ENCODE data around the gene AQP5.

AQP5 gene

DNA sequence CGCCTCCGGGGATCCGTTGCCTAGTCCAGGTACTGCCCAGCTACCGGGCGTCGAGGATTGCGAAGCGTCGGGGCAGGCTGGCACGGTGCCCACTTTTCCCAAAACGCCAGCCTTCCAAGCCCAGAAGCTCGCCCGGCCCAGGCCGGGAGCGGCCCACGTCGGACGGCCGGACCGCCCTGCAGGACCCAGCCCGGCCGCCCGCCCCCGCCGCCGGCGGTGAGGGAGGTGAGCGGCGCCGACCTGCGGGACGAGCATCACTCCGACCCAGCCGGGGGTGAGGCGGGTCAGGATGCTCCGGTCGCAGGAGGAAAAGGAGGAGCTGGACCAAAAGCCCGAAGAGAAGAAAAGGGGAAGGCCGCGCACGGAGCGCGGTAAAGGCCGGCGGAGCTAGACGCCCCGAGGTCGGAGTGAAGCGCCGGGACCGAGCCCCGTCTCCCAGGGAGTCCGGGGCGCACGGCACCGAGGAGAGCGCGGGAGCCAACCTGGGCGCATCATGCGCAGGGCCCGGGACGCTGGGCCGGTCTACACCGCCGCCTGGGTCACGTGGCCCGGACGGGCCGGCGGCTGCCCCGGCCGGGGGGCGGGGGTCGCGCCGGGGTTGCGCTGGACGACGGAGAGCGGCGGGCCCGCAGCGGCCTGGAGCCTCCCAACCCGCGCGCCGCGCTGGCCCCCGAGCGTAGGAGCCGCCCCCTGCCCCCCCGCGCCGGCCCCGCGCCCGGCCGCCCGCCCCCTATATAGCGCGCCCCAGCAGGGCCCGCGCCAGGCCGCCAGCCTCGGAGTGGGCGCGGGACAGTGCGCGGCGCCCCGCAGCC lies at the start of gene AQP5:
Gene AQP5 (plus strand): TSS at position 762 of the 812 bp plus-strand sequence. CDS start 146 bp downstream, outside the sequence.
- Mint-ChIP-seq H3K4me1 (peaks cover 7% of the 10 kb centered on the region), H3K27ac (no peak within 1 kb of the TSS), H3K4me3 (peak within 1 kb of the TSS; percentile 0), H3K36me3 (peaks cover 3% of the 10 kb centered on the region), H3K27me3 (peaks cover 52% of the 10 kb centered on the region), H3K9me3 (no peaks in the 10 kb centered on the region)
- no peak for DNase-seq
- CTCF ChIA-PET: no interaction called here

DNA sequence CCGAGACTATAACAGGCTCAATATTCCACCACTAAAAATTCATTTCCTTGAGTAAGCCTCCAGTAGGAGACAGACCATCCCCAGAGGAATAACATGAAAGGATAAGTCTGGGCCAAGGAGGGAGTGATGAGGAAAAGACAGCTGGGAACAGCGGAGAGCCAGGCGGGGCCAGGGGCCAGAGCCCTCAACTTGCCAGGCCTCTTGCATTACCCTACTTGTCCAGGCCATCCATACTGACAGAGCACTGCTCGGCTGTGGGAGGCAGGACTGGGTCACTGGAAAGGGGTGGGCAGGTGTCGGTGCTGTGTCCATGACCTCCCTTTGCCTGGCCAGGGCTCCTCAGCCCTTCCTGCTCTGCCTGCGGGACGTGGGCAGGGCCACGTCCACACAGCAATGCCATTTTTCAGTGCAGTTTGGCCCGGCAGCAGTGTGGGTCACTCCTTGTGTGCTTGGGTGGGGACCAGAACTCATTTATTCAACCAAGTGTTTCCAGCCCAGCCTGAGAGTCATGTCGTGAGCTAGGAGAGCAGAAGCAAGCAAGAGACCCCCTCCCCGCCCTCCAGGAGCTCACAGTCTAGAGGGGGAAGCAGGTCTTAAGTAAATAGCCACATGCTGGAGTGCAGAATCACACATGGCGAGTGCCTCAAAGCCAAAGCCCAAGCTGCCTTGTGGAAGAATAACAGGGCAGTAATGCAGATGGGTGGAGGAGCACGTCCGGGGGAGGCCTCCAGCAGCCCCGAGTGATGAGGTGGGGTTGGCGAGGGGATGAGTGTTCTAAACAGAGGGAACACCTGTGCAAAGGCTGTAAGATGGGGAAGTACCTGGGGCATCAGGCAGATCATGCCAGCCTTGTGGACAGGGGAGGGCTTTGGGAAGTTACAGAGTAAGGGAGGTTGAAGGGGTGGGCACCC lies 49.1 kb upstream of the AQP5 start:
- peaks cover 45% of the 10 kb centered on the region for H3K27me3 Mint-ChIP-seq
- no peaks in the 10 kb centered on the region for H3K9me3 Mint-ChIP-seq
- no peak overlapping the region for H3K4me3 Mint-ChIP-seq
- peak; percentile 15 for DNase-seq
- H3K27ac Mint-ChIP-seq: no peak overlapping the region
- CTCF ChIA-PET: interaction anchor here (0.7 to 1.4 kb wide), 2 partner anchors 30 to 33 kb away, joined by 3 read pairs; no protein-coding TSS in a partner anchor
- no peaks in the 10 kb centered on the region for H3K36me3 Mint-ChIP-seq
- H3K4me1 Mint-ChIP-seq: no peaks in the 10 kb centered on the region

DNA sequence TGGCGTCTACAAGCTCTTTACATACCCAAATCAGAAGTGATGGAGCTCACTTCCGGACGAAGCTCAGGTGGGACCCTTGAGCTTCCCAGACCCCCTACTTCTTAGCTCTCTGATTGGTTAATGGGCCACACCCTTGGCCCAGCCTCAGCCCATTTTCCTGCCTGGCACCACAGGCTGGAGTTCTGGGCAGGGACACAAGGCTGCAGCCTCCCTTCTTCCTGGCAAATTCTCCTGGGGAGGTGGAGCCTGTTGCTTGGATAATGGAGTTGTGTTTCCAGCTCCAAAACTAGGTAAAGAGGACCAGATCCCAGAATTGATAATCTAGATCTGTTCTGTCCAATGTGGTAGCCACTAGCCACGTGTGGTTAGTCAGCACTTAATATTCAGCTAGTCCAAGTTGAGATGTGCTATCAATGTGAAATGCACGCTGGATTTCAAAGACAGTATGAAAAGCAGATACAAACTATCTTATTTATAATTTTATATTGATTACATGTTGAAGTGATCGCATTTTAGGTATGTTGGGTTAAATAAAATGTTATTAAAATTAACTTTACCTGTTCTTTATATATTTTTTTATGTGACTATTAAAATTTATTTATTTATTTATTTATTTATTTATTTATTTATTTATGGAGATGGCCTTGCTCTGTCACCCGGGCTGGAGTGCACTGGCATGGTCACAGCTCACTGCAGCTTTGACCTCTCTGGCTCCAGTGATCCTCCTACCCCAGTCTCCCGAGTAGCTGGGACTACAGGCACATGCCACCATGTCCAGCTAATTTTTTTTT lies 45.3 kb upstream of the AQP5 start:
- CTCF ChIA-PET: interaction anchor here (1.3 kb wide), 1 partner anchor 30 kb away, joined by 4 read pairs; no protein-coding TSS in a partner anchor

DNA sequence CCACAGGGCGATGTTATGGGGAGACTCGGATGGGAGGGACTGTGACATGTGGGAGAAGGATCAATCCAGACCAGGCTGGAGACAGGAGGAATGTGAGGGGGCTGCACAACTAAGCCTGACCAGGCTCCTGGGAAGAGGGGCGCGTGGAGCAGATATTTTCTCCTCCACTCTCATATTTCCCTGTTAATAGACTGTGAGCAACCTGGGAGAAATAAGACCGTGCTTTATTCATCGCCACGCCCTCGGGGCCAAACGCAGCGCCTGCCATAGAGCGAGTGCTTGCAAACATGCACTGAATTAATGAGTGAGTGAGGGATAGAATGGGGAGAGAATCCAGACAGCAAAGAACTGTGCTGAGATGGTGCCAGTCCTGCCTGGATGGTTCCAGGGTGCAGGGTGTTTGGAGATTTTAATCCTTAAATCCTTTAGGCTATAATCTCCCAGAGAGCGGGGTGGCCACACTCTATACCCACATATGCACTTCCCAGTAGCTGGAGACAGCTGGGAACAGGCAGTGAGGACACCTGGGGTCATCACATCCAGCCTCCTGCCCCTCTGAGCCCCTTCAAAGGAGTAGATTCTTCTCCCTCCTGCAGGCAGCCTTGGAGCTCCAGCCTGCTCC lies 44.4 kb upstream of the AQP5 start:
- Mint-ChIP-seq H3K4me1 (no peaks in the 10 kb centered on the region), H3K36me3 (no peaks in the 10 kb centered on the region), H3K4me3 (no peak overlapping the region), H3K27ac (no peak overlapping the region), H3K9me3 (no peaks in the 10 kb centered on the region), H3K27me3 (peaks cover 62% of the 10 kb centered on the region)
- no peak for DNase-seq
- CTCF ChIA-PET: no interaction called here

More for the DNA sequence above, 45.3 kb upstream of the AQP5 start:
- Mint-ChIP-seq H3K4me3 (no peak overlapping the region), H3K9me3 (no peaks in the 10 kb centered on the region), H3K4me1 (no peaks in the 10 kb centered on the region), H3K36me3 (no peaks in the 10 kb centered on the region), H3K27me3 (peaks cover 62% of the 10 kb centered on the region), H3K27ac (no peak overlapping the region)
- peak; percentile 12 for DNase-seq

DNA sequence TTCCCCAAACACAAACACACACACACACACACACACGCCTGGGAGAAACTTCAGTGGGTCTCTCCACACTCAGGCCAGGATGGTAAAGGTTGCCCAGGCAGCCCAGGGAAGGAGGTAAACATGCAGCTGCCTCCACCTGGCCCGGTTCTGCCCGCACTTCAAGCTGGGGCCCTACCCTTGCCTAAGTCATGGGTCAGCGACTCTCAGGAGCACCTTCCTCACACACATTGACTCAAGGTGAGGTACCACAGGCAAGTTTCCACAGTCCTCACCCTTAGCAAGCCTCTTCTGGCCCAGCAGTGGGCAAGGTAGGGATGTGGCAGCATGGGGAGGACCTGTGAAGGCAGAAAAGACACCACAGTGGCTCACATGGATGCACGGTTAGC lies 43.9 kb upstream of the AQP5 start:
- H3K9me3 Mint-ChIP-seq: no peaks in the 10 kb centered on the region
- CTCF ChIA-PET: no interaction called here
- no peak overlapping the region for H3K27ac Mint-ChIP-seq
- H3K27me3 Mint-ChIP-seq: peaks cover 58% of the 10 kb centered on the region
- no peak for DNase-seq
- no peaks in the 10 kb centered on the region for H3K36me3 Mint-ChIP-seq
- H3K4me1 Mint-ChIP-seq: no peaks in the 10 kb centered on the region
- H3K4me3 Mint-ChIP-seq: no peak overlapping the region

DNA sequence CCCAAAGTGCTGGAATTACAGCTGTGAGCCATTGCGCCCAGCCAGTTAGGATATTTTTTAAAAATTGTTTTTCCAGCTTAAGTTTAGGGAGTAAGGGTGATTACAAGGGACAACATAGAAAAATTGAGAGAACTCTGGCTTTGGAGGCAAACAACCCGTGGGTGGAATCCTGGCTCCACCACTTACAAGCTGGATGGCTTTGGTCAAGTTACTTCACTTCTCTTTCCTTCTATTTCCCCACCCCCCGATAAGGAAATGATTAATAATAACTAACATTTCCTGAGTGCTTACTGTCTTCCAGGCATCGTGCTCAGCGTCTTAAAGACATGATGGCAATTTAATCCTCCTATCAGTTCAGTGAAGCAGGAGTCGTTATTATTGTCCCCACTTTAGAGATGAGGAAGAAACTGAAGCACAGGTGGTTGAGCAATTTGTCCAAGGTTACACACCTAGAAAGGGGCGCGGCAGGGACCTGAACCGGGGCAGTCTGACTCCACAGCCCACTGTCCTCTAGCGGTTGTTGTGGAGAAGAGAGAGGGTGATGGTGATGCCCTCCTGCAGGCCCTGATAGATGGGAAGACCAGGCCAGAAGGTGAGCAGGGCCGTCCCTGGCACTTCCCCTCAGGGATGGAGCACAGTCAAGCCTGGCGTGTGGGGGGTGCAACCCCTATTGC lies 41.3 kb upstream of the AQP5 start:
- no peak for DNase-seq
- Mint-ChIP-seq H3K27me3 (peaks cover 50% of the 10 kb centered on the region), H3K4me1 (no peaks in the 10 kb centered on the region), H3K36me3 (no peaks in the 10 kb centered on the region), H3K27ac (no peak overlapping the region), H3K4me3 (no peak overlapping the region), H3K9me3 (no peaks in the 10 kb centered on the region)
- CTCF ChIA-PET: no interaction called here

DNA sequence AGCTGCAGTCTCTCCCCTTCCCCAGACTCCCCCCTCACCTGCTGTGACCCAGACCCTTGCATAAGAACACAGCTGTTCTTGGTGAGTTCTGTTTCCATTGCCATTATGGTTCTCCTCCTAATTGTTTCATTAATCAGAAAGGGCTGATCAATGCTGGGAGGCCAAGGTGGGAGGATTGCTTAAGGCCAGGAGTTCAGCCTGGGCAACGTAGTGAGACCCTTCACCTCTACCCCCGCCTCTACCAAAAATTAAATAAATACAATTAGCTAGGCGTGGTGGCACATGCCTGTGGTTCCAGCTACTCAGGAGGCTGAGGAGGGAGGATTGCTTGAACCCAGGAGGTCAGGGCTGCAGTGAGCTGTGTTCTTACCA lies 40.8 kb upstream of the AQP5 start:
- Mint-ChIP-seq H3K4me3 (no peak overlapping the region), H3K27me3 (peaks cover 46% of the 10 kb centered on the region), H3K36me3 (no peaks in the 10 kb centered on the region), H3K27ac (no peak overlapping the region), H3K9me3 (no peaks in the 10 kb centered on the region), H3K4me1 (no peaks in the 10 kb centered on the region)
- CTCF ChIA-PET: no interaction called here
- DNase-seq: no peak

DNA sequence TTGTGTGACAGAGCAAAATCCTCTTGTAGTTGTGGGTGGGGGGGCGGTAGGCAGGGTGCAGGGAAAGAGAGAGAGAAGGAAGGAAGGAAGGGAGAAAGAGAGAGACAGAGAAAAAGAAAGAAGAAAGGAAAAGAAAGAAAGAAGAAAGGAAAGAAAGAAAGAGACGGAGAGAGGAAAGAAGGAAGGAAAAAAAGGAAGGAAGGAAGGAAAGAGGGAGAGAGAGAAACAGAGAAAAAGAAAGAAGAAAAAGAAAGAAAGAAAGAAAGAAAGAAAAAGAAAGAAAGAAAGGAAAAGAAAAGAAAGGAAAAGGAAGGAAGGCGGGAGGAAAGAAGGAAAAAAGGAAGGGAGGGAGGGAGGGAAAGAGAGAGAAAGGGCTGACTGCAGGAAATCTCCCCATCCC lies 40.4 kb upstream of the AQP5 start:
- DNase-seq: no peak
- Mint-ChIP-seq H3K36me3 (no peaks in the 10 kb centered on the region), H3K27me3 (peaks cover 45% of the 10 kb centered on the region), H3K9me3 (no peaks in the 10 kb centered on the region), H3K4me1 (no peaks in the 10 kb centered on the region), H3K4me3 (no peak overlapping the region), H3K27ac (no peak overlapping the region)
- CTCF ChIA-PET: no interaction called here

DNA sequence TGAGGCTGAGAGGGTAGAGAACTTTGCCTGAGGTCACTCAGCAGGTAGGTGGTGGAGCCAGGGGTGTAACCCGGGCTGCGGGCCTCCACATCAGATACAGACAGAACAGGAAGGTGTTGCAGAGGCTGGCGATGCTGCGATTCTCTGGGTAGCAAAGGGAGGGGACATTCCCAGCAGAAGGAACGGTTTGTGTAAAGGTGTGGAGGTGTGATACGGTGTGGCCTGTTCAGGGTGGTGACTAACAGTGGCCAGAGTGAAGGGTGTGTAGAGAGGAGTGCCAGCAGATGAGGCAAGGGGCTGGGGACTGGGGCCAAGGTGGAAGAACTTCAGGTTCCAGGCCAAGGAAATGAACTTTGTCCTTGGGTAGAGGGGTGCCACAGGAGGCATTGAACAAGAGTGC lies 39.7 kb upstream of the AQP5 start:
- no peaks in the 10 kb centered on the region for H3K9me3 Mint-ChIP-seq
- no peak for DNase-seq
- no peak overlapping the region for H3K4me3 Mint-ChIP-seq
- peaks cover 46% of the 10 kb centered on the region for H3K27me3 Mint-ChIP-seq
- CTCF ChIA-PET: no interaction called here
- no peaks in the 10 kb centered on the region for H3K36me3 Mint-ChIP-seq
- H3K4me1 Mint-ChIP-seq: no peaks in the 10 kb centered on the region
- H3K27ac Mint-ChIP-seq: no peak overlapping the region

DNA sequence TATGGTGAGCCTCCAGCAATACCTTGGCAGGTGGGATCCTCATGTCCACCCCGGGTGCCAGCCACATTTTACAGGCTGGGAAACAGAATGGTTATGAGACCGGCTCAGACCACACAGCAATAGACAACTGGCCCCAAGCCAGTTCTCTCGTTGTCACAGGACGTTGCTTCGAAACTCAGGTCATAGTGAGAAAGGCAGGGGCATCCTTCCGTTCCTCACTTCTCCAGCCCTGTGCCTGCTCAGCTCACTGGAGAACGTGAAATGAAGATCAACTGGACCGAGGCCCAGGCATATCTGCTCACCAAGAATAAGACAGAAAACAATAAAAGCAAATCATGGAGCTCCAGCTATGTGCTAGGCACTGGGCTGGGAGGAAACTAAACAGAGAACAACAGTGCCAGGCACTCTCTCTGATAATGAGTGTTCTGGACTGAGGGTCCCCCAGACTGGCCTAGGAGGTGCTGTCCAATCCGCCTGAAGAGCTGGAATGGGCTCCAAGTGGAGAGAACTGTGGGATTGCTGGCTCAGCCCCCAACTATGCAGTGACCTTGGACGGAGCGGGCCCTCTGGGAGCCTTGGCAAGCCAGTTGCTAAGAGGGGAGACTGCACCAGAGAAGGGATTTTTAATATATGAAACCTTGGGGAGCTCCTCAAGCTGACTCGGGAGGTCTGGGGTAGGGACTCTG lies 39.2 kb upstream of the AQP5 start:
- H3K27me3 Mint-ChIP-seq: peaks cover 46% of the 10 kb centered on the region

DNA sequence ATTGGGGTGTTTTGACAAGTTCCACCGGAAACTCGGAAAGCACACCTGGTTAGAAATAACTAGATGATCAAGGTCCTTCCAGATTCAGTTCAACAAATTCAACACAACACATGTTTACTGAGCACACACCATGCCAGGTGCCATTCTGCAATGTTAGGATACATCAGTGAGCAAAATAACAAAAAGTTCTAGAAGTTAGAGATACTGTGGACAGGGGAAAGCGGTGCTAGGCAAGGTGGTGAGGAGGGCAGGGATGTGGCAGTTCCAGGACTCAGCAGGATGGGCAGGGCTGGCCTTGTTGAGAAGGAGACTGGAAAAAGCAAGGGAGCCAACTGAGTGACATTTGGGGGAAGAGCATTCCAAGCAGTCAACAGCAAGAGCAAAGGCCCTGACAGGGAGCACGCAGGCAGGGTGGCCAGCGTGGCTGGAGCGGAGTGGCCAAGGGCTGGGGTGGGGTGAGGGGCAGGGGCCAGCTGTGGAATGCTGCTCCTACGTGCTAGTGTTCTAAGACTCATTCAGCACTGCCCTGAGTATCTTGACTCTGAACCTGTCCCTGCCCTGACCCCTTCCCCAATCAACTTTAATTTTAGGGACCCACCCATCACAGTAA lies 38.5 kb upstream of the AQP5 start:
- DNase-seq: no peak
- Mint-ChIP-seq H3K9me3 (no peaks in the 10 kb centered on the region), H3K4me1 (no peaks in the 10 kb centered on the region), H3K27ac (no peak overlapping the region), H3K36me3 (no peaks in the 10 kb centered on the region), H3K27me3 (peaks cover 39% of the 10 kb centered on the region), H3K4me3 (no peak overlapping the region)
- CTCF ChIA-PET: no interaction called here

More for the DNA sequence above, 39.2 kb upstream of the AQP5 start:
- H3K4me1 Mint-ChIP-seq: no peaks in the 10 kb centered on the region
- no peaks in the 10 kb centered on the region for H3K9me3 Mint-ChIP-seq
- no peak for DNase-seq
- CTCF ChIA-PET: no interaction called here
- no peak overlapping the region for H3K27ac Mint-ChIP-seq
- H3K4me3 Mint-ChIP-seq: no peak overlapping the region
- no peaks in the 10 kb centered on the region for H3K36me3 Mint-ChIP-seq

DNA sequence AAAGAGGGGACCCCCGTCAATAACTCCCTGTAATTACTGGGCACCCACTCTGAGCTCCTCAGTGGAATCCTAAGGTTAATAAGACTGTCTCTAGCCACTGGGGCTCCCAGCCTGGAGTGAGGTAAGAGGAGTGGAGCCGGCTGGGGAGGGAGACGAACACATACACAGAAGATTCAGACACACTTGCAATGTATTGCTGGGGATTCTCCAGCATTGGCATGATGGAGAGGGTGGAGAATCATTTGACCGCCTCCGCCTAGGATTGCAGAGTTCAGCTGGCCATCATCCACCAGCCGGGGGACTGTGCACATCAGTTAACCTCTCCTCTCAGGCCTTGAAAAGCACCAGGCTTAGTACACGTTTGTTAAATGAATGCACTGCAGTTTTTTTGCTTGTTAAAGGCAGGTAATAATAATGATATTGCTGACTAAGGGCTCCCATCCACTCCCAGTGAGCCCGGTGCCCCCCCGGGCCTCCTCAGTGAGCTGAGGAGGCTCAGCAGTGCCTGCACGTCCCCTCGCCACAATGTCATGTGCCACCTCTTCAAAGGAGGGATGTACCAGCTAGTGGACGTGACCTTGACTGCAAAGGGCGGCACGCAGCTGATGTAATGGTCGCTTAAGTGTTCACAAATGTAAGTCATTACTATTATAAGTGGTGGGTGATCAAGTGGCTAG lies 37.7 kb upstream of the AQP5 start:
- H3K27me3 Mint-ChIP-seq: peaks cover 37% of the 10 kb centered on the region
- no peak overlapping the region for H3K27ac Mint-ChIP-seq
- H3K9me3 Mint-ChIP-seq: no peaks in the 10 kb centered on the region
- no peaks in the 10 kb centered on the region for H3K36me3 Mint-ChIP-seq
- no peak overlapping the region for H3K4me3 Mint-ChIP-seq
- H3K4me1 Mint-ChIP-seq: no peaks in the 10 kb centered on the region
- no peak for DNase-seq
- CTCF ChIA-PET: no interaction called here

Measured in activated naive CD4-positive, alpha-beta T cell treated with anti-CD3 and anti-CD28 coated beads, Interleukin-2, amount 10 ng/mL, durations not matched to agents 7 days and 5 days (primary cell).